ENCODE data around the gene XRCC1.

GRCh38 chr19:43502419-43502976, 72.8 kb downstream of the XRCC1 start:
- TF ChIP-seq REST (IDR thresholded peaks at IDR 0.05; ENCODE audit: low read depth, low read length) (no peak), GABPA (IDR thresholded peaks at IDR 0.05; ENCODE audit: low read depth) (no peak), USF2 (IDR thresholded peaks at IDR 0.05; ENCODE audit: borderline replicate concordance, low read depth, low read length) (no peak)

Measured in SK-N-SH (cell line).